Measurements from ENCODE around the gene KRTAP17-1.

KRTAP17-1 gene

GRCh38 chr17:41327411-41328120 lies 12.1 kb upstream of the KRTAP17-1 start:
- H3K27ac Mint-ChIP-seq: peak overlapping the region; percentile 80 to 86
- no peaks in the 10 kb centered on the region for H3K36me3 Mint-ChIP-seq (ENCODE audit: insufficient read depth)
- DNase-seq (no peak), ATAC-seq (replicated peaks) (no peak)
- H3K4me3 Mint-ChIP-seq: peak overlapping the region in 1 of 2 donors; percentile 54
- H3K4me1 Mint-ChIP-seq (ENCODE audit: low read depth in 2 of 2): peaks cover 13 to 46% of the 10 kb centered on the region in 2 donors
- H3K27me3 Mint-ChIP-seq: no peaks in the 10 kb centered on the region
- no peaks in the 10 kb centered on the region for H3K9me3 Mint-ChIP-seq

GRCh38 chr17:41326173-41327145 lies 10.9 kb upstream of the KRTAP17-1 start:
- peak overlapping the region; percentile 80 to 86 for H3K27ac Mint-ChIP-seq
- DNase-seq (peak in 2 of 3 experiments; percentile 39 to 43), ATAC-seq (replicated peaks) (peak; percentile 87)
- peaks cover 4% of the 10 kb centered on the region for H3K36me3 Mint-ChIP-seq (ENCODE audit: insufficient read depth)
- H3K4me3 Mint-ChIP-seq: peak overlapping the region in 1 of 2 donors; percentile 54
- no peaks in the 10 kb centered on the region for H3K27me3 Mint-ChIP-seq
- peaks cover 13 to 44% of the 10 kb centered on the region in 2 donors for H3K4me1 Mint-ChIP-seq (ENCODE audit: low read depth in 2 of 2)
- no peaks in the 10 kb centered on the region for H3K9me3 Mint-ChIP-seq

- peaks cover 4% of the 10 kb centered on the region for H3K36me3 Mint-ChIP-seq (ENCODE audit: insufficient read depth)
- H3K4me3 Mint-ChIP-seq: peak overlapping the region in 1 of 2 donors; percentile 8
- H3K27me3 Mint-ChIP-seq: no peaks in the 10 kb centered on the region
- no peaks in the 10 kb centered on the region for H3K9me3 Mint-ChIP-seq
- H3K27ac Mint-ChIP-seq: peak overlapping the region; percentile 6 to 80
- peaks cover 13 to 44% of the 10 kb centered on the region in 2 donors for H3K4me1 Mint-ChIP-seq (ENCODE audit: low read depth in 2 of 2)
- ATAC-seq (replicated peaks) (no peak), DNase-seq (no peak)
These were observed 10.1 kb upstream of the KRTAP17-1 start for GRCh38 chr17:41325611-41326010.

- H3K9me3 Mint-ChIP-seq: no peaks in the 10 kb centered on the region
- peaks cover 13 to 44% of the 10 kb centered on the region in 2 donors for H3K4me1 Mint-ChIP-seq (ENCODE audit: low read depth in 2 of 2)
- H3K36me3 Mint-ChIP-seq (ENCODE audit: insufficient read depth): peaks cover 4% of the 10 kb centered on the region
- H3K27me3 Mint-ChIP-seq: no peaks in the 10 kb centered on the region
- no peak overlapping the region for H3K4me3 Mint-ChIP-seq
- peak overlapping the region; percentile 81 to 84 for H3K27ac Mint-ChIP-seq
- ATAC-seq (replicated peaks): no peak
- no peak for DNase-seq
These were observed 9.6 kb upstream of the KRTAP17-1 start for GRCh38 chr17:41325126-41325525.

GRCh38 chr17:41324180-41325075 lies 8.9 kb upstream of the KRTAP17-1 start:
- DNase-seq: no peak
- peak overlapping the region; percentile 81 to 84 for H3K27ac Mint-ChIP-seq

GRCh38 chr17:41322903-41323895 lies 7.7 kb upstream of the KRTAP17-1 start:
- Mint-ChIP-seq H3K27ac (peak overlapping the region; percentile 81 to 84), H3K9me3 (no peaks in the 10 kb centered on the region), H3K4me1 (ENCODE audit: low read depth in 2 of 2) (peaks cover 8 to 38% of the 10 kb centered on the region in 2 donors), H3K36me3 (ENCODE audit: insufficient read depth) (peaks cover 4% of the 10 kb centered on the region), H3K27me3 (no peaks in the 10 kb centered on the region), H3K4me3 (no peak overlapping the region)
- no peak for DNase-seq
- ATAC-seq (replicated peaks): no peak

More at GRCh38 chr17:41324180-41325075, 8.9 kb upstream of the KRTAP17-1 start:
- H3K4me3 Mint-ChIP-seq: no peak overlapping the region
- H3K27me3 Mint-ChIP-seq: no peaks in the 10 kb centered on the region
- H3K9me3 Mint-ChIP-seq: no peaks in the 10 kb centered on the region
- no peak for ATAC-seq (replicated peaks)
- peaks cover 13 to 44% of the 10 kb centered on the region in 2 donors for H3K4me1 Mint-ChIP-seq (ENCODE audit: low read depth in 2 of 2)
- peaks cover 4% of the 10 kb centered on the region for H3K36me3 Mint-ChIP-seq (ENCODE audit: insufficient read depth)

GRCh38 chr17:41322094-41322902 lies 6.8 kb upstream of the KRTAP17-1 start:
- Mint-ChIP-seq H3K36me3 (ENCODE audit: insufficient read depth) (peaks cover 4% of the 10 kb centered on the region), H3K27ac (peak overlapping the region; percentile 57 to 81), H3K9me3 (no peaks in the 10 kb centered on the region), H3K4me1 (ENCODE audit: low read depth in 2 of 2) (peaks cover 8 to 35% of the 10 kb centered on the region in 2 donors), H3K27me3 (no peaks in the 10 kb centered on the region), H3K4me3 (no peak overlapping the region)
- ATAC-seq (replicated peaks) (peak; percentile 63), DNase-seq (peak in 2 of 3 experiments; percentile 24)

- peaks cover 5 to 7% of the 10 kb centered on the region in 2 donors for H3K4me1 Mint-ChIP-seq (ENCODE audit: low read depth in 2 of 2)
- no peaks in the 10 kb centered on the region for H3K9me3 Mint-ChIP-seq
- DNase-seq (no peak), ATAC-seq (replicated peaks) (no peak)
- H3K4me3 Mint-ChIP-seq: no peak overlapping the region
- H3K27ac Mint-ChIP-seq: no peak overlapping the region
- H3K27me3 Mint-ChIP-seq: peaks cover 11 to 12% of the 10 kb centered on the region in 2 donors
- H3K36me3 Mint-ChIP-seq (ENCODE audit: insufficient read depth): peaks cover 4% of the 10 kb centered on the region
These were observed 2.7 kb upstream of the KRTAP17-1 start for GRCh38 chr17:41318231-41318630.

- no peaks in the 10 kb centered on the region for H3K9me3 Mint-ChIP-seq
- ATAC-seq (replicated peaks) (no peak), DNase-seq (no peak)
- peaks cover 11 to 12% of the 10 kb centered on the region in 2 donors for H3K27me3 Mint-ChIP-seq
- no peak overlapping the region for H3K27ac Mint-ChIP-seq
- no peaks in the 10 kb centered on the region for H3K36me3 Mint-ChIP-seq (ENCODE audit: insufficient read depth)
- no peak overlapping the region for H3K4me3 Mint-ChIP-seq
- peaks cover 7 to 13% of the 10 kb centered on the region in 2 donors for H3K4me1 Mint-ChIP-seq (ENCODE audit: low read depth in 2 of 2)
These were observed 420 bp upstream of the KRTAP17-1 start for GRCh38 chr17:41315814-41316445.

- H3K4me1 Mint-ChIP-seq (ENCODE audit: low read depth in 2 of 2): peaks cover 45 to 50% of the 10 kb centered on the region in 2 donors
- no peak for ATAC-seq (replicated peaks)
- DNase-seq: no peak
- peak overlapping the region in 1 of 2 donors; percentile 98 for H3K27ac Mint-ChIP-seq
- H3K9me3 Mint-ChIP-seq: no peaks in the 10 kb centered on the region
- no peak overlapping the region for H3K4me3 Mint-ChIP-seq
- peaks cover 11 to 12% of the 10 kb centered on the region in 2 donors for H3K27me3 Mint-ChIP-seq
- H3K36me3 Mint-ChIP-seq (ENCODE audit: insufficient read depth): peaks cover 27% of the 10 kb centered on the region
These were observed 4.4 kb downstream of the KRTAP17-1 start for GRCh38 chr17:41311111-41311510.

GRCh38 chr17:41308918-41309359 lies 6.6 kb downstream of the KRTAP17-1 start, which contains the start of gene KRTAP16-1:
Gene KRTAP16-1, minus strand, starts transcription at chr17:41309309. Its CDS starts 56 bp downstream, at chr17:41309253.
- no peaks in the 10 kb centered on the region for H3K27me3 Mint-ChIP-seq
- peak within 1 kb of the TSS; percentile 72 to 74 for H3K4me3 Mint-ChIP-seq
- H3K27ac Mint-ChIP-seq: peak within 1 kb of the TSS; percentile 97 to 98
- peak; percentile 39 for ATAC-seq (replicated peaks)
- H3K36me3 Mint-ChIP-seq (ENCODE audit: insufficient read depth): peaks cover 27% of the 10 kb centered on the region
- peaks cover 45 to 48% of the 10 kb centered on the region in 2 donors for H3K4me1 Mint-ChIP-seq (ENCODE audit: low read depth in 2 of 2)
- peak; percentile 53 to 58 (median 55) for DNase-seq
- H3K9me3 Mint-ChIP-seq: no peaks in the 10 kb centered on the region

All from effector memory CD8-positive, alpha-beta T cell (primary cell).